Hepatic stellate cell (primary cell): ENCODE data around the gene ULK4.
"Not testable (repeated sequence)": the region's sequence is repeated elsewhere in the genome, so short reads cannot be mapped to it uniquely, and the experiment has no call there.

ENCODE experiments used
- DNase-seq: peaks from one replicate; pipeline ENCODE4 v3.0.0; 2011; ENCODE audit warnings: low spot score

ULK4 gene

GRCh38 chr3:41436983-41437382, 524.9 kb downstream of the ULK4 start:
- DNase-seq = no peak

DNA sequence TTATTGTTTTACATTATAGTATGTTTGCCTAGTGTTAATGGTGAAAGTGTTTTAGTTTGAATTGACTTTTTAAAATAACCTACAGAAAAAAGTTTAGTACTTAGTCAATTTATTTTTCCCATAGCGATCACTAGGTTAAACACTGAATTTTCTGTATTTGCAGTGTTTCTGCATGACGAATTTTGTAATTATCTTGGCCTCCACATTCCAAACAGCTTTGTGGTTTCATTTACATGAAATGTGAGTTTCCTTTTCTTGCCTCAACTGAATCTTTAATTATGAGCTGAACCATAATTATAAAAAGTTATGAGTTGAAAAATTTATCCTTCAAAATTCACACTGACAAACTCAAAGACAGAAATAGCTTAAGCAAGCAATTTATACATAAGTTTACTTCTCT, 527.1 kb downstream of the ULK4 start:
- DNase-seq = no peak

DNA sequence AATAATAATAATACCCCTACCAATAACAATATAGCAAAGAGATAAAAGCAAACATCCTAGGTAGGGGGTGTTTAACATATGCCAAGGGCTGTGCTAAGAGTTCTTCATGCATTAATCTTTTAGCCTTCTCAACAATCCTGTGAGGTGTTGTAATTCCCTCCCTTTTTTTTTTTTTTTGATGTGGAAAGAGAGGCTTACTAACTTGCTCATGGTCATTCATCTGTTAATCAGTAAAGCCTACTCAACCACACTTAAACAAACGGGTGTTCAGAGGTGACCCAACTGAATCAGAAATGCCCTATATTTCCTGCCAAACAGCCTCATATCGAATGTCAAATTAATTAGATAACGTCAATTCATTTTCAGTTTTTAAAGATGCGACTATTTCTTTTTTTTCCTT, 530.5 kb downstream of the ULK4 start:
- DNase-seq = no peak

DNA sequence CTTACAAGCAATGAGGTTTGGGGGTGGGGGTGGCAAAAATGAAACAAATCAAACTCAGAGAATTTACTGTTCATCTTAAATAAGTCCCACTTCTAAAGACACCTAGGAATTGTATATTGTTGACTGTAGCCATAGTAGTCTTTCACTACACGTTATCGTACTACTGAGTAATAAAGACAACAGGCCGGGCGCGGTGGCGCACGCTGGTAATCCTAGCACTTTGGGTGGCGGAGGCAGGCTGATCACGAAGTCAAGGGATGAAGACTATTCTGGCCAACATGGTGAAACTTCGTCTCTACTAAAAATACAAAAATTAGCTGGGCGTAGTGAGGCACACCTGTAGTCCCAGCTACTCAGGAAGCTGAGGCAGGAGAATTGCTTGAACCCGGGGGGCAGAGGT, 531.0 kb downstream of the ULK4 start:
- DNase-seq = no peak

GRCh38 chr3:41430391-41430790, 531.5 kb downstream of the ULK4 start:
- no peak for DNase-seq

GRCh38 chr3:41426485-41426884, 535.4 kb downstream of the ULK4 start:
- DNase-seq = no peak

- no peak for DNase-seq
Measured at GRCh38 chr3:41424543-41425300, 537.2 kb downstream of the ULK4 start.

DNA sequence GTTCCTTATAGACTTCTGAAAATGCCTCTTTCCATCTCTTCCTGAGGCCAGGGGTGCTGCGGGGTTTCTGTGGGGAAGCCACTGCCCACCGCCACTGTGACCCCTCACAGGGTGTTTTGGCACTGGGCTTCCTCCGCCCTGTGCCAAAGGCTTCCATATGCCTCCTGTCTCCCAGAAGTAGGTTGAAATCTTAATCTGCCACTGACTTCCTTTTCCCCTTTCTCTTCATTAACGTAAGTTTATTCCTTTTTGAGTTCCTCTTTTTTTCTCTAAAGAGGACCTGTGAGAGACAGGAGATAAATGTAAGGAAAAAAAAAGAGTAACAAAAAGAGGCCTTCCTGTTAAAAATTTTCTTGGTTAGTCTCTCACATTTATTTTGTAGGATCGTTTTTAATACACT, 542.1 kb downstream of the ULK4 start:
- no peak for DNase-seq

DNA sequence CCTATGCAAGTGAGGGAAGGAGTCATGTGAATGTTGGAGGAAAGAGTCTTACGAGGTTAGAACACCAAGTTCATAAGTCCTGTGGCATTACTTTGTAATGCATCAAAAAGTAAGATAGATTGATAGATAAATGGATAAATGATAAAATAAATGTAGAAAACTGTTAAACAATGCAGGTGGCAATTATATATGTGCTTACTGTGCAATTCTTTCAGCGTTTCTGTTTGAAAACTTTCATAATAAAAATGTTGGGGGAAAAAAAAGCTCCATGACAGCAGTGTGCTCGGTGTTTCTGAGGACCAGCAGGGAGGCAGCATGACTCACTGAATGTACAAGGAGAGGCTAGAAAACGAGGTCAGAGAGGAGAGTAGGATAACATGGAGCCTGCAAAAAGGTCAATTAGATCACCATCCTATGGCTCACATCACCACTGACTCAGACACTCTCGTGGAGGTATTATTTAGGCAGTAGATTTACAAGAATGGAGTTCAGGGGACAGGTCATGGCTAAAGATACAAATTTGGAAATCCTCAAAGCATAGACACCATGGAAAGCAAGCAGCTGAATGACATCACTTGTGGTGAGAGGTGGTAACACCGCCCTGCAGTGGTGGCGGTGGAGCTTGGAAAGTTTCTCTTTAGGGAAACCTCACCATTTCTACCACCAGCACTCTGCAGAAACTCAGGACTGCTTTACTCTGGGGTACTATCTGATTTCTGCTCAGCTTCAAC, 542.8 kb downstream of the ULK4 start:
- DNase-seq = no peak

- DNase-seq = no peak
Measured at GRCh38 chr3:41417574-41417973, 544.3 kb downstream of the ULK4 start.

GRCh38 chr3:41411065-41411464, 550.8 kb downstream of the ULK4 start:
- no peak for DNase-seq

DNA sequence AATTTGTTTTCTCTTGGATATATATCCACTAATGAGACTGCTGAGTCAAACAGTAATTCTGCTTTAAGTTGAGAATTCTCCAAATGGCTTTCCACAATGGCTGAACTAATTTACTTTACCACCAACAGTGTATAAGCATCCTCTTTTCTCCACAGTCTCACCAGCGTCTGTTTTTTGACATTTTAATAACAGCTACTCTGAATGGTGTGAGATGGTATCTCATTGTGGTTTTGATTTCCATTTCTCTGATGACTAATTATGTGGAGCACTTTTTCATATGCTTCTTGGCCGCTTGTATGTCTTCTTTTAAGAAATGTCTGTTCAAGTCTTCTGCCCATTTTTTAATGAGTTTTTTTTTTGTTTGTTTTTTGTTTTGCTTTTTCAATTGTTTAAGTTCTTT, 556.4 kb downstream of the ULK4 start:
- no peak for DNase-seq

DNA sequence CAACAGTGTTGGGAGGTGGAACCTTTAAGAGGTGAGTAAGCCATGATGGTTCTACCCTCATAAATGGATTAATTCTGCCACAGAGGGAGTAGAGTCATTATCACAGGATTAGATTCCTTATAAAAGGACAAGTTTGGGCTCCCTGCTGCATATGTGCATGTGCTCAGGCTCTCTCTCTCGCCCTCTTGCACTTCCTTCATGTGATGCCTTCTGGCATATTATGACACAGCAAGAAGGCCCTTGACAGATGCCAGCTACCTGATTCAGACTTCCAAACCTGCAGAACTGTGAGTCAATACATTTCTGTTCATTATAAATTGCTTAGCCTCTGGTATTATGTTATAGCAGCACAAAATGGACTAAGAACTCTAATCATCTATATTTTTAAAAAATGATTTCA, 557.3 kb downstream of the ULK4 start:
- DNase-seq = no peak

DNA sequence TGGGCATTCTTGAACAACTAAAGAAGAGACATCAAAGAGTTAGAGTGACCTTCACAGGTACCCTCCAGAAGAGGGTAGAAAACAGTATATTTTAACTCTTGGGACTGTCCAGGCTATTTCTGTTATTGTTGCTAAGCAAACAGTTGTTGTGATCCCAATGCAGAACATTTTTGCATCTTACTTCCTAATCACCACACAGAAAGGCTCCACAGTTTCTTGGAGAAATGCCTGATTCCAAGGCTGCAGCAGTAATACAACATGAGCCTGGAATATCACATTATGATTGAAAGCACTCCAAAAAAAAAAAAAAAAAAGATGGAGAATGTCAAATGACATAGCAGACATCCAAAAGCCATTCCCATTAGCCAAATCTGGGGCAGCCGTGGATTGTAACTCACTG, 567.0 kb downstream of the ULK4 start:
- DNase-seq = no peak

- not testable (repeated sequence) for DNase-seq
Measured at GRCh38 chr3:41370765-41371535, 591.0 kb downstream of the ULK4 start.

- DNase-seq = no peak
Measured at GRCh38 chr3:41370307-41370706, 591.6 kb downstream of the ULK4 start.

- no peak for DNase-seq
Measured at GRCh38 chr3:41369838-41370237, 592.1 kb downstream of the ULK4 start.

DNA sequence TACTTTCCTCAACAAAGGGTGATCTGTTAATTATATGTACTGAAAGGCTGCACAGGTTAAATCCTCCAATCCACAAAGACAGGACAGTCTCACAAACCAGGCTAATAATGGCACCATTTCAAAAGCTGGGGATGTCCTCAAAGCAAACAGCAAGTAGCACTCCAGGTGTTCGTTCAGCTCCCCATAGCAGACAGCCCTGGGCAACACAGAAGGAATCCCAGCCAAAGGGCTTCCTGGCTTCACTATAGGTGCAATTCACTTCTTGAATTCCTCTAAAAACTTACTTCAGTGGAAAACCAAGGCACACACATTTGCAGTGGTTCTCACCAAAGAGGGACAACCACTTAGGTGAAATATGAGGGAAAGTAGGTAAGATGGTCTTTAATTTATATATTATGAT, 595.9 kb downstream of the ULK4 start:
- no peak for DNase-seq

DNA sequence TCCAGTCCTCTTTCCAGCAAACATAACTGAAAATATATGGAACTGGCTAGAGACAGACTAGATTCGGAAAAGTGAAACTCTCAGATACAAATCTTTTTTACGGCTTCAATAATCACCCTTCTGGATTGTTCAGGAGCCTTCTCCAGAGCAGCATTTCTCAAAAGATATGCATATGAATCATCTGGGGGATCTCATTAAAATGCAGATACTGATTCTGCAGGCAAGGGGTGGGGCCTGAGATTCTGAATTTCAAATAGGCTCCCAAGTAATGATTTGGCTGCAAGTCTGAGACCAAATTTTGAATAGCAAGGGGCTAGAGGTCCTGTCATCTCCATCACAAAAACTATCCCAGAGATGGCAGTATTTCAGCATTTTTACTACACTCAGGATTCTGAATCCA, 597.2 kb downstream of the ULK4 start:
- no peak for DNase-seq

DNA sequence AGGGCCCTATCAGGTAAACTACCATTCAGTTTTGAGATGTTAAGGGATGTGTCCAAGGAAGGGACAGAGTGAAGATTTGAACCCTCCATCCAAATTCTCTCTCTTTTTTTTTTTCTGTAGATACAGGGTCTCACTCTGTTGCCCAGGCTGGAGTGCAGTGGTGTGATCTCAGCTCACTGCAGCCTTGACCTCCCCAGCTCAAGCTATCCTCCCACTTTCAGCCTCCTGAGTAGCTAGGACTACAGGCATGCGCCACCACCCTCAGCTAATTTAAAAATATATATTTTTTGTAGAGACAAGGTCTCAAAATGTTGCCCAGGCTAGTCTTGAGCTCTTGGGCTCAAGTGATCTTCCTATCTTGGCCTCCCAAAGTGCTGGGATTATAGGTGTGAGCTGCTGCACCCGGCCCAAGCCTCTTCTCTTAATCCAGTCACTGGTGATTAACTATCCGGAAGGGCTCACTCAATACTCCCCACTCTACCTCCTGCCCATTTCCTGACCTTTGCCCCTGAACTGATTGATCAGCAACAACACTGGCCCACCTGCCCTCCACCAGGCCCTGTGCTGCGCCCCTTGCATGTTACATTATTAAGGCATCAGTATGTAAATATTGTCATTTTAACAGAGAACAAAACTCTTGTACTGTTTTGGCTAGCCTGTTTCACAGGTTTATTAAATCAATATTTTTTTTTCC, 597.9 kb downstream of the ULK4 start:
- no peak for DNase-seq

DNA sequence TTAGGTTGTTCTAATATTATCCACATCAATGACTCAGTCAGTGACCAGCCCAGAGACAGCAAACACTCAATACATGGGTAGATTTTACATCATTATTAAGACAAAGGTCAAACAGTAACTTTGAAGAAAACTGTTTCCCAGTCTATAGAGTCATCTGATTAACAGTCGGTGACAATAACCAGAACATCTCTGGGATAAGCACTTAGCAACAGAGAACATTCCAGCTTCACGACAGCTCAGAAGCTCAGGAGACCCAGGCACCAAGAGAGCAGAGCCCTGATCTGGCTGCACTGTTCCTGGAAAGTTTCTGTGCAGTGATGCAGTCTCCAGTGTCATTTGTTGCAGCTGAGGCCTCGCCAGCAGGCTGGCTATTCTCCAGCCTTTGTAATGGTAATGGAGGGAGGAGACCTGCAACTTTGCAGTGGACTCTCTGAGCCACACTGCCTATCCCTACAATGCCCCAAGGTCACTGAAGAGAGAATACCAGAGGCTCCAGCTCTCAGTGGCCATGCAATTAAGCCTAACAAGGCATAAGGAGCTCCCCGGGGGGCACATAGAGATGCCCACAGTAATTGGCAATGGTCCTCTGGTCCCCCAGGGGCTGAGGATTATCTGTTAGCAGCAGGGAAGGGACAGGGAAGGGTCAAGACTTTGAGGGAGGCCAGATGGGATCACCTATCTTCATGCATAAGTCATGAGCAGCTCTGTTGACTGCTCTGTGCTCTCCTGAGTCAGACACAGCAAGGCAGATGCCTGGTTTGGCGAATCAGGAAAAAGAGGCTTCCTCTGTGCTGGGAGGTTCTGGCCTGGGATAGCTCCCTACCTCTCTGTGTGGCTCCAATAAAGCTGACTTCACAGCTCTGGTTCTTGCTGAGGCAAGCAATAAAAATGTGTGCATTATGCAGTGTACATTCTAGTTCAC, 599.0 kb downstream of the ULK4 start:
- peak; percentile 11 for DNase-seq
